Ovary (tissue), 3 donors: ENCODE data around the gene WDR83.

ENCODE experiments used
- CTCF ChIP-seq, 3 donors: fragments of 450-650 bp in 2 of 3; fragments of 200-600 bp in 1 of 3; IDR thresholded peaks; one replicate each; pipeline versions ENCODE4 v1.5.1 to v1.8.0; 2016 to 2022; ENCODE audit warnings: antibody characterized with exemption in 3 of 3, mild to moderate bottlenecking in 1 of 3
- POLR2A ChIP-seq: fragments of 450-650 bp; IDR thresholded peaks from one replicate; pipeline ENCODE4 v1.6.1; 2017; ENCODE audit warnings: antibody characterized with exemption, mild to moderate bottlenecking, moderate library complexity
- donor health status: DM: no; HTN: no; CAD: no.

GRCh38 chr19:12708641-12709040, 42.0 kb downstream of the WDR83 start:
- TF ChIP-seq CTCF (IDR thresholded peaks at IDR 0.05) (no peak), POLR2A (no peak)
